PC-3 (cell line): ENCODE data around the gene C17orf100. TPM values are rescaled to one million over a fixed set of nuclear protein-coding genes. Genes with fewer than 3 reads are reported as not detected.

Experiments used
- ATAC-seq: fragments of 200-7000 bp; cut with Tn5 transposase; 2 replicates; pipeline ENCODE4 v1.9.1; 2020; ENCODE audit warnings: mild to moderate bottlenecking, moderate library complexity
- BruUV-seq: library from RNA; stranded (reverse); fragments of 400-500 nt; replicated peaks from 2 replicates; lab custom pipeline; 2021; lab: Mats Ljungman, UMichigan
- CTCF ChIA-PET: fragments of 300-600 bp; sonication (Branson Sonifier 250); formaldehyde crosslinking; loops from one replicate; lab custom pipeline; 2022; ENCODE audit warnings: antibody characterized with exemption; lab: Charles Lee
- POLR2A ChIA-PET: fragments of 300-600 bp; sonication (Branson Sonifier 250); formaldehyde crosslinking; loops from one replicate; lab custom pipeline; 2022; ENCODE audit warnings: antibody characterized with exemption; ENCODE audit not compliant: unreplicated experiment; lab: Charles Lee
- DNase-seq: peaks from one replicate; pipeline ENCODE4 v3.0.0-alpha.2; 2015
- H2AFZ ChIP-seq: fragments of 300-600 bp; sonication (generic); 2 replicates; pipeline ENCODE4 v1.6.0; 2016; ENCODE audit warnings: antibody characterized with exemption, low read length
- H3F3A ChIP-seq: fragments of 300-600 bp; sonication (generic); one replicate; pipeline ENCODE4 v1.6.0; 2017; ENCODE audit warnings: antibody characterized with exemption, low read length, control low read depth, mild to moderate bottlenecking; ENCODE audit not compliant: unreplicated experiment
- H3K27ac ChIP-seq: fragments of 300-600 bp; sonication (generic); 2 replicates; pipeline ENCODE4 v1.5.1; 2016; ENCODE audit warnings: mild to moderate bottlenecking, low read length
- H3K27me3 ChIP-seq: fragments of 300-600 bp; sonication (generic); 2 replicates; pipeline ENCODE4 v1.6.1; 2016; ENCODE audit warnings: low read length, mixed read lengths
- H3K36me3 ChIP-seq: fragments of 300-600 bp; sonication (generic); 2 replicates; pipeline ENCODE4 v1.6.1; 2016; ENCODE audit warnings: low read depth, mixed run types, low read length, mixed read lengths
- H3K4me1 ChIP-seq: fragments of 300-600 bp; sonication (generic); 2 replicates; pipeline ENCODE4 v1.5.1; 2016; ENCODE audit warnings: low read length; ENCODE audit not compliant: insufficient read depth
- H3K4me2 ChIP-seq: fragments of 300-600 bp; sonication (generic); 2 replicates; pipeline ENCODE4 v1.6.0; 2016; ENCODE audit warnings: low read length
- H3K4me3 ChIP-seq: fragments of 300-600 bp; sonication (generic); 2 replicates; pipeline ENCODE4 v1.5.1; 2016; ENCODE audit warnings: mild to moderate bottlenecking, low read length, mixed read lengths
- H3K79me2 ChIP-seq: fragments of 300-600 bp; sonication (generic); 2 replicates; pipeline ENCODE4 v1.6.1; 2017; ENCODE audit warnings: low read length, mixed read lengths
- H3K9ac ChIP-seq: fragments of 300-600 bp; sonication (generic); 2 replicates; pipeline ENCODE4 v1.6.0; 2016; ENCODE audit warnings: mild to moderate bottlenecking, low read length
- H3K9me2 ChIP-seq: fragments of 300-600 bp; sonication (generic); replicated peaks from 2 replicates; pipeline ENCODE4 v1.6.1; 2016; ENCODE audit warnings: mixed run types, low read length, mixed read lengths
- H3K9me3 ChIP-seq: fragments of 300-600 bp; sonication (generic); 2 replicates; pipeline ENCODE4 v1.6.1; 2016; ENCODE audit warnings: low read length, mixed read lengths
- H4K20me1 ChIP-seq: fragments of 300-600 bp; sonication (generic); 2 replicates; pipeline ENCODE4 v1.6.1; 2016; ENCODE audit warnings: low read length, mixed read lengths
- EZH2 ChIP-seq: fragments of 300-600 bp; sonication (generic); IDR thresholded peaks from one replicate; pipeline ENCODE4 v1.6.1; 2017; ENCODE audit warnings: antibody characterized with exemption, mild to moderate bottlenecking, low read length; ENCODE audit not compliant: unreplicated experiment
- EZH2phosphoT487 ChIP-seq: fragments of 300-600 bp; sonication (generic); IDR thresholded peaks from 2 replicates; pipeline ENCODE4 v1.6.1; 2018; ENCODE audit warnings: mild to moderate bottlenecking, antibody characterized with exemption, low read length, borderline replicate concordance
- intact Hi-C: fragments of 100-400 bp; cut with micrococcal nuclease; formaldehyde crosslinking; loops from 2 replicates; pipeline ENCODE4 v1.9.0; 2023
- total RNA-seq: library from RNA; depleted of rRNA; stranded (reverse); fragments of >200 nt; gene quantifications from 2 replicates; pipeline ENCODE4 v1.2.3, GENCODE V29; 2014
- TF ChIP-seq, protein P1 (sequence below): fragments of 300-600 bp; sonication (generic); conservative IDR thresholded peaks from 2 replicates; pipeline ENCODE4 v1.5.1; 2017; ENCODE audit warnings: antibody characterized with exemption, low read depth, mild to moderate bottlenecking, low read length

Gene C17orf100
- total RNA-seq, 1 experiment from 2014 or later, result 0.15 TPM

DNA sequence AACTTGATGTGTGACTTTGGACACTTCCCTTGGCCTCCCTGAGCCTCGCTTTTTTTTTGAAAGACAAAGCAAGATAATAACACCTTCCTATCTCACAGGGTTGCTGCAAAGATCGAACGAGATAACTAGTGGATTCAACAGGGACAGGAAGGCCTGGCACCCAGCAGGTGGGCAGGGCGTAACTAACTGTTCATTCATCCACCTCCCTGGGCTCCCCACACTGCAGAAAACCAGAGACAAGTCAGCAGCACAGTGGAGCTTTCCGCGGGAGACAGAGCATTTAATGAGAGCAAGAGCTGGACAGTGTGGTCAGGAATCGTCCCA is 32.9 kb downstream of the C17orf100 start:
- Histone ChIP-seq H3K79me2 (no peaks in the 10 kb centered on the region), H3K27me3 (no peaks in the 10 kb centered on the region), H3K36me3 (no peaks in the 10 kb centered on the region), H3K9me3 (no peaks in the 10 kb centered on the region), H3K9ac (no peak overlapping the region), H3K4me1 (peaks cover 7% of the 10 kb centered on the region; the same call in 1 of the 2 replicates), H4K20me1 (no peaks in the 10 kb centered on the region), H3K9me2 (no peaks in the 10 kb centered on the region), H3K27ac (no peak overlapping the region), H2AFZ (no peak overlapping the region), H3K4me2 (no peak overlapping the region), H3F3A (no peaks in the 10 kb centered on the region), H3K4me3 (no peak overlapping the region)
- no TSS peak for BruUV-seq
- intact Hi-C loops, result no loop called here
- TF ChIP-seq, protein P1, sequence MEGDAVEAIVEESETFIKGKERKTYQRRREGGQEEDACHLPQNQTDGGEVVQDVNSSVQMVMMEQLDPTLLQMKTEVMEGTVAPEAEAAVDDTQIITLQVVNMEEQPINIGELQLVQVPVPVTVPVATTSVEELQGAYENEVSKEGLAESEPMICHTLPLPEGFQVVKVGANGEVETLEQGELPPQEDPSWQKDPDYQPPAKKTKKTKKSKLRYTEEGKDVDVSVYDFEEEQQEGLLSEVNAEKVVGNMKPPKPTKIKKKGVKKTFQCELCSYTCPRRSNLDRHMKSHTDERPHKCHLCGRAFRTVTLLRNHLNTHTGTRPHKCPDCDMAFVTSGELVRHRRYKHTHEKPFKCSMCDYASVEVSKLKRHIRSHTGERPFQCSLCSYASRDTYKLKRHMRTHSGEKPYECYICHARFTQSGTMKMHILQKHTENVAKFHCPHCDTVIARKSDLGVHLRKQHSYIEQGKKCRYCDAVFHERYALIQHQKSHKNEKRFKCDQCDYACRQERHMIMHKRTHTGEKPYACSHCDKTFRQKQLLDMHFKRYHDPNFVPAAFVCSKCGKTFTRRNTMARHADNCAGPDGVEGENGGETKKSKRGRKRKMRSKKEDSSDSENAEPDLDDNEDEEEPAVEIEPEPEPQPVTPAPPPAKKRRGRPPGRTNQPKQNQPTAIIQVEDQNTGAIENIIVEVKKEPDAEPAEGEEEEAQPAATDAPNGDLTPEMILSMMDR, result no peak
- TF ChIP-seq EZH2phosphoT487 (no peak), EZH2 (no peak)
- DNase-seq (no peak), ATAC-seq (no peak)
- CTCF ChIA-PET, result no interaction called here
- POLR2A ChIA-PET, result no interaction called here

GRCh38 chr17:6684881-6685767 is 33.6 kb downstream of the C17orf100 start:
- no peak overlapping the region for H3K27ac ChIP-seq
- no peak overlapping the region for H3K4me2 ChIP-seq
- H3K36me3 ChIP-seq, result no peaks in the 10 kb centered on the region
- H3K79me2 ChIP-seq, result no peaks in the 10 kb centered on the region
- H3K4me1 ChIP-seq, result peaks cover under 1% of the 10 kb centered on the region; the same call in 1 of the 2 replicates
- ChIA-PET POLR2A (no interaction called here), CTCF (no interaction called here)
- no peak for DNase-seq
- H3K9ac ChIP-seq, result no peak overlapping the region
- no TSS peak for BruUV-seq
- H4K20me1 ChIP-seq, result no peaks in the 10 kb centered on the region
- TF ChIP-seq EZH2 (no peak), EZH2phosphoT487 (no peak)
- TF ChIP-seq, protein P1, result no peak
- H3K4me3 ChIP-seq, result no peak overlapping the region
- intact Hi-C loops, result no loop called here
- H3K9me3 ChIP-seq, result no peaks in the 10 kb centered on the region
- H3K9me2 ChIP-seq, result no peaks in the 10 kb centered on the region
- H2AFZ ChIP-seq, result no peak overlapping the region
- no peaks in the 10 kb centered on the region for H3F3A ChIP-seq
- H3K27me3 ChIP-seq, result no peaks in the 10 kb centered on the region
- no peak for ATAC-seq

GRCh38 chr17:6686026-6686425 is 34.5 kb downstream of the C17orf100 start:
- Histone ChIP-seq H3K9ac (no peak overlapping the region), H3K9me3 (no peaks in the 10 kb centered on the region), H4K20me1 (no peaks in the 10 kb centered on the region), H3K4me2 (no peak overlapping the region), H3K27ac (no peak overlapping the region), H3K4me3 (no peak overlapping the region), H3K4me1 (no peaks in the 10 kb centered on the region), H3K79me2 (no peaks in the 10 kb centered on the region), H2AFZ (no peak overlapping the region), H3K9me2 (no peaks in the 10 kb centered on the region), H3F3A (no peaks in the 10 kb centered on the region), H3K27me3 (no peaks in the 10 kb centered on the region), H3K36me3 (no peaks in the 10 kb centered on the region)
- no peak for ATAC-seq
- CTCF ChIA-PET, result no interaction called here
- POLR2A ChIA-PET, result no interaction called here
- no peak for TF ChIP-seq EZH2phosphoT487
- TF ChIP-seq EZH2, result no peak
- TF ChIP-seq, protein P1, result no peak
- no TSS peak for BruUV-seq
- intact Hi-C loops, result no loop called here
- no peak for DNase-seq
